C4-2B (cell line): ENCODE data around the gene GMDS.

Source experiments
- CTCF ChIP-seq: fragments of 450-650 bp; conservative IDR thresholded peaks from 2 replicates; pipeline ENCODE4 v1.5.1; 2017; ENCODE audit warnings: mild to moderate bottlenecking
- ZFX ChIP-seq: fragments of 450-650 bp; IDR thresholded peaks from 2 replicates; pipeline ENCODE4 v1.6.1; 2017

DNA sequence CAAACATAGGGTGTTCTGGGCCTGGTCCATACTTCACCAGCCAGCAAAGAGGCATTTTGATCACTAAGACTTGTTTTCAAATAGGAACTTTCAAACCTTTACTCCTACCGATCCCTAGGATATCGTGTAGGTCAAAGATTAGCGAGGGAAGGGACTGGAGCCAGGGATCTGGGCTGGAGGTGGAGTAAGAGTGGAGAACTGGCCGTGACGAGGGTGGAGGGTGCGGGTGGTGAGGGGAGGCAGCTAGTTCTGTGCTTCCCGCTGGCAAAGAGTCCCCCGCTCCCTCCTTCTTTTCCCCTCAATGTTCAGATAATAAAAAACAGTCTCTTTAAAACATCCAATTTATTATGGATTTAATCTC lies 446.5 kb downstream of the GMDS start:
- TF ChIP-seq CTCF = no peak
- TF ChIP-seq ZFX = no peak
